Hematopoietic multipotent progenitor cell (in vitro differentiated cells): ENCODE data around the gene MSANTD3. TPM values are rescaled to one million over a fixed set of nuclear protein-coding genes. Genes with fewer than 3 reads are reported as not detected.
"Not testable (repeated sequence)": the region's sequence is repeated elsewhere in the genome, so short reads cannot be mapped to it uniquely, and the experiment has no call there.

Experiments
- DNase-seq, 3 donors: peaks; one replicate each; pipeline ENCODE4 v3.0.0-alpha.2; 2011 to 2015; ENCODE audit warnings: low read depth in 2 of 3, low spot score in 2 of 3
- total RNA-seq: library from RNA; depleted of rRNA; stranded (reverse); fragments of >200 nt; gene quantifications from one replicate; pipeline ENCODE4 v1.2.3, GENCODE V29; 2012

The MSANTD3 gene, protein sequence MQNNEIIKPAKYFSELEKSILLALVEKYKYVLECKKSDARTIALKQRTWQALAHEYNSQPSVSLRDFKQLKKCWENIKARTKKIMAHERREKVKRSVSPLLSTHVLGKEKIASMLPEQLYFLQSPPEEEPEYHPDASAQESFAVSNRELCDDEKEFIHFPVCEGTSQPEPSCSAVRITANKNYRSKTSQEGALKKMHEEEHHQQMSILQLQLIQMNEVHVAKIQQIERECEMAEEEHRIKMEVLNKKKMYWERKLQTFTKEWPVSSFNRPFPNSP
- total RNA-seq = 13.2 TPM

DNA sequence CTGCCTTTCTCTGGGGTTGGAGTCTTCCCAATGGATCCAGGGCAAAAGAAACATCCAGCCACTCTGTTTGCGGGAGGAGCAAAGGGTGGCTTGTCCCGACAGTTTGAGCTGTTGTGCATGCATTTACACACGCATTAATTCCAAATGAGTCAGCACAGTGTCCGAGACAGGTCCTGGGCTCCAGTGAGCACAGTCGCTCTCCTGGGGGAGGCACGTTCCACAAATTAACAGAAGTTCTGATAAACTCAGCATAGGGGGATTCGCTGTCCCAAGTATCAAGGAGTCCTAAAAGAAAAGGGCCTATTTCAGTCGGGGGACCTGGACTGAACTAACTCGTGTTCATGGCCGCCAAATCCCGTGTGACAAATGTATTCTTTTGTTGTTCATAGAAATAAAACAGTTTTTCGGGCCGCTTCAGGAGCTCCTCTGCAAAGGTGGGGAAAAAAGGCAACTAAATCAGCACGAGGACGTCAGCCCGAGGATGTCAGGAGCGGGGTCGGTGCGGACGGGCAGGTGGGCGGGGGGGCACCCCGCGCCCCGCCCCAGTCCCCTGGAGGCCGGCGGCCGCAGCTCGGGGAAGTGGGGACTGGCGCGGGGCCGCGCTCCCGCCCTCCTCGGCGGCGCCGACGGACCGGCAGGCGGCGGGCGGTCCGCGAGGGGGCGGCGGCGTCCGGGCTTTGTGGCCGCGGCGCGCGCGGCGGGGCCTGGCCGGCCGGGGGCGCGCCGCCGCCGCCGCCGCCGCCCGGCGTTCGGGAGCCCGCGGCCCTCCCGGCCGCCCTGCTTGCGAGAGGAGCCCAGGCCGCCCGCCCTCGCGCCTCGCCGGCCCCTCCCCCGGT, at the start of gene MSANTD3:
TSS of gene MSANTD3 (plus strand) at position 614 of the 836 bp plus-strand sequence. CDS start 14,796 bp downstream, outside the sequence.
- peak in 2 of 3 donors; percentile 72 to 74 for DNase-seq

DNA sequence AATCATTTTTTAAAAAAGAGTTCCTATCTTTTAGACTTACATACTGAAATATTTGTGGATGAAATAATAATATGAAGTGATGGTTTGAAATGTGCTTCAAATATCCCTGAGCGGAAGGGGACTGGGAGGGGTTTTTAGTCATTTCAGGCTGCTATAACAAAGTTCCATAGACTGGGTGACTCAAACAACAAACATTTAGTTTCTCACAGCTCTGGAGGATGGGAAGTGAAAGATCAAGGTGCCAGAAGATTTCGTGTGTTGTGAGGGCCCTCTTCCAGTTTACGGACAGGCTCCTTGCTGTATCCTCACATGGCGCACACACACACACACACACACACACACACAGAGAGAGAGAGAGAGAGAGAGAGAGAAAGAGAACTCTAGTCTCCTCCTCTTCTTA, 47.1 kb upstream of the MSANTD3 start:
- DNase-seq = no peak

DNA sequence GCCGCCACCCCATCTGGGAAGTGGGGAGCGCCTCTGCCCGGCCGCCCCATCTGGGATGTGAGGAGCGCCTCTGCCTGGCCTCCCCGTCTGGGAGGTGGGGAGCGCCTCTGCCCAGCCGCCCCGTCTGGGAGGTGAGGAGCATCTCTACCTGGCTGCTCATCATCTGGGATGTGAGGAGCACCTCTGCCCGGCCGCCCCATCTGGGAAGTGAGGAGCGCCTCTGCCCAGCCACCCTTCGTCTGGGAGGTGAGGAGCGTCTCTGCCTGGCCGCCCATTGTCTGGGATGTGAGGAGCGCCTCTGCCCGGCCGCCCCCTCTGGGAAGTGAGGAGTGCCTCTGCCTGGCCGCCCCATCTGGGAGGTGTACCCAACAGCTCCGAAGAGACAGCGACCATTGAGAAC, 34.0 kb upstream of the MSANTD3 start:
- not testable (repeated sequence) for DNase-seq

DNA sequence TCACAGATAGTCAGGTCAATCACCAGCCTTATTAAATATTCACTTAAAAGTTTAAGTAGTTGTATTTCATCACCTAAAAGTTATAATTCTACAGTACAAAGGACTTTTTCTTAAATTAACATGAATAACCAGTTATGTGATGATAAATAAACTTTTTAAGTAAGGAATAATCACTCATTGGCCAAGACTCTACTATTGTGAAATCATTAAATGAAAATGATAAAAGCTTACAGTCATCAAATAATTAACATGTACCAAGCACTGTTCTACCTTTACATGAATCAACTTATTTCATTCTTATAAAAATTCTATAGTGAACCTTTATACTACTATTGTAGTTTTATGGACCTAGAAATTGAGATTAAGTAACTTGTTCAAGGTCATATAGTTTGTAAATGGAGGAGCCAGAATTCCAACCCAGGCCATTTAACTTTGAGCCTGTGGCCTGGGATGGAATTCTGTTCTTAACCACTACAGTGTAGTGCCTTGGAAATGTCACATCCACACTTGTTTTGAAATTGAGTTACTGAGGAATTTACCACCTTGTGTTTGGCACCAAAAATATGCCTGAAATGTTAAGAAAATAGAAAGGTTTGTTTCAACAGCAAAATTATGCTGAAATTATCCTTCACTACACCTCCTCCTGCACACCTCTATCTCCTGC, 32.8 kb upstream of the MSANTD3 start:
- DNase-seq = no peak

DNA sequence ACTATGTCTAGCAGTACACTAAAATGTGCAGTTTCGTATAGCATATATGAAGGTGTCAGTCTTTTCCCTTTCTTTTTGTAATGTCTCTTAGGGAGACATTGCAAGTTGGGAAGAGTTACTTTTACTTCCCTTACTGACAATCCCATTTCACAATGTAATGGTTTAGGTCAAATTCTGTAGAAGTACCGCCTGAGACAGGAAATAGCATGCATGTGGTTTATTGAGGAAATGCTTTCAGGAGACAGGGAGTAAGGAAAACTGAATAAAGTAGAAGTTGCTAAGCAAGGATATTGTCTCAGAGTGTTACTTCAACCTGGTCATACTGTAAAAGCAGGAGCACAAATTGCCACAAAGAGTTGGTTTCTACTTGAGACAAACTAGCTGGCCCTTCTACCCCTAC, 32.1 kb upstream of the MSANTD3 start:
- no peak for DNase-seq

DNA sequence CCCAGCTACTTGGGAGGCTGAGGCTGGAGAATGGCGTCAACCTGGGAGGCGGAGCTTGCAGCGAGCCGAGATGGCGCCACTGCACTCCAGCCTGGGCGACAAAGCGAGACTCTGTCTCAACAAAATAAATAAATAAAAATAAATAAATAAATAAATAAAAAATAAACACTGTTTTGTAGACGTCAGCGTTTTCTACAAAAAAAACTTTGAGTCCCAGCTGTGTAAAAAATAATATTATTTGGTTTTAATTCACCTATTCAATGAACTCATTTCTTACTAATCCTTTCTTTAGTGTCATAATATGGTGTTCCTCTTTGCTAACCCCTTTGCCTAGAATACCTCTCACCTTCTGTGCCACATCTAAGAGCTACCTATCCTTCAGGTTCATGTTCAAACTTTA, 30.2 kb upstream of the MSANTD3 start:
- no peak for DNase-seq

DNA sequence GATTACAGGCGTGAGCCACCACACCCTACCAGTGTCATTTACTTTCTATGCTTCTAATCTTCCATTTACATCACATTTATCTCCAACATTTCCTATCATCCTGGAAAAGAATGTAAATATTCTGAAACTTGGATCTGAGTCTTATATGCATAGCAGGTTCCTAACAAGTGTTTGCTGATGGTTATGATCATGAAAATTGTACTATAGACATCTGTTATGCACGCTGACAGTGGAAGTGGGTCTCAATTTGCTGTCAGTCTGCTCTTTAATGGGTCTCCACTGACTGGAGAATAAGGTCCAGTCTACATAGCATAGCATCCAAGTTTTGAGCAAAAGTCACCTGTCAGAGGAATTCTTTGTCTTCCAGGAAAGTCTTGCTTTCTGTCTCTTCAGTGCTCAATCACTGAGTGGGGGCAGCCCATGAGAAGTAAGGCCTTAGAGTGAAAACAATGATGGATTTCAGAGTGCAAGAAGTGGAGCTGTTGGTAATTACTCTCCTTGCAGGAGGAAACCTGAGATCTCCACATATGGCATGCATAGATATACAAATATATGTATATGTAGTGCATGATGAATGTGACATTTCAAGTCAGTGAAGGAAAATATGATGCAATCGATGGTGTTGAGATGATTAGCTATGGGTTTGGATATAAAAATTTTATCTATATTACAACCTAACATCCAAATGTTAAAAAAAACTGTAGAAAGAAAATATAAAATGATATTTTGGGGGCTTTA, 29.2 kb upstream of the MSANTD3 start:
- DNase-seq = no peak

DNA sequence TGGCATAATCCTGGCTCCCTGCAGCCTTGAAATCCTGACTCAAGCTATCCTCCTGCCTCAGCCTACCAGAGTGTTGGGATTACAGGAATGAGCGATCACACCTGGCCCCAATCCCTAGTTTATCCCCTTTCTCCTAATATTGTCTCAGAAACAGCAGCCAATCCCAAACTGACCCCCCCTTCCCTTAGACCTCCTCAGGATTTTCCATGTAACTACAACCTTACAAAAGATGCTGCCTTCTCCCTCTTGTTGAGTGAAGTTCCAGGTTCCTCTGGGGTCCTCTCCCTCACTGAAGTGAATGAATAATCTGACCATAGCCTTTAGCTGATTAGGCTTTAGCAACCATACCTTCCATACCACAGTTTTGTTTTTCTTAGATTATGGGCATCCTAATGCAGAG, 25.9 kb upstream of the MSANTD3 start:
- no peak for DNase-seq

DNA sequence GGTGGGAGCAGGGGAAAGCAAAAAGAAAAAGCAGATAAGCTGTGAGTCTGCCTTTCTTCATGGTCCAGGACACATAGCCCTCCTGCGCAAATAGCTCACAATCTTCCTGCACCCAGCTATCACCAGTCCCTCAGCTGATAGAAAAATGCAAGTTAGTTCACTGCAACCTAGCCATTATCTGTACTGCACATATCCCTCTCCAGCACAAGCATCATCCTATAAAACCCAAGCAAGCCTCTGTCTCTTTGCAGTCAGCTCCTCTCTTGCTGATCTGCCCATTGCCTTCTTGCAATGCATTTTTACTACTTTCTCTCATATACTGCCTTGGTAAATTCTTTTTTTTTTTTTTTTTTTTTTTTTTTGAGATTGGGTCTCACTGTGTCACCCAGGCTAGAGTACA, 20.0 kb upstream of the MSANTD3 start:
- DNase-seq = no peak

DNA sequence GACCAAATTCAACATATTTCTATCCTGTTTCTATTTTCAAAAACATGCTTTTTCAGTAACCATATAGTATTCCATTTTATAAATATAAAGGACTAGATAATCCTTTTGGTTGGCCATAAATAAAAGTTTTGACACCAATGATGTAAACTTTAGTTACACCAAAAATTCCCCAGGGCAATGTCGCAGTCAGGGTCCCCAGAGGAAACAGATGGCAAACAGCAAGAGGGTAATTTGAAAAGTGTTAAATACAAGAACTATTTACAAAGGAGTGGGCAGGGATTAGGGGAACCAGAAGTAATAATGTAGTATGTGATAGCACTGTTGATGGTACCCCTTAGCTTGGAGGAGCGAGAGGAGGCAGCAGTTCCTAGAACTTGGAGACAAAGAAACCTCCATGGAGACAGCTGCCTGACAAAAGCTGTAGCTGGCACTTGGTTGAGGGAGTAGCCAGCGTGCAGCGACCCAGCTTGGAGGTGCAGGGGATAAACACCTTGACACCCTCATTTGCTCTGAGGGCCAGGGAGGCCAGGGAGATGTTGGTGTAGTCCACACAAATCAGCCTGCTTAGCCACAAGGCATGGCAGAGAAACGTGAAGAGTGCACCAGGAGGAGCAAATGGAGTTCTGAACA, 18.3 kb upstream of the MSANTD3 start:
- DNase-seq = peak in 2 of 3 donors; percentile 11 to 44

DNA sequence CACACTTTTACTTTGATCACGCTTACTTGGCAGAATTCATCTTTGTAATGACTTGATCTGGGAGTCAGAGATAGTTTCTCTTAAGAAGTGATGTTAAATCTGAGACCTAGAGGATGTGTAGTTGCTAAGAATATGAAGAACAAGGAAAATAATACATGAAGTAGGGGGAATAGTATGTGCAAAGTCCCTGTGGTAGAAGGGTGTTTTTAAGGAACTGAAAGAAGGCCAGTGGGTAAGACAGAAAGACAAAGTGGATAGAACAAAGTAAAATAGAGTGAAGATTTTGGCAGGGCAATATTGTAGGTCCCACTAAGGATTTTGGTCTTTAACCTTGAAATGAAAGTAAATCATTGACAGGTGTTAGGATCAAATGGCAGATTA, 17.8 kb upstream of the MSANTD3 start:
- no peak for DNase-seq

DNA sequence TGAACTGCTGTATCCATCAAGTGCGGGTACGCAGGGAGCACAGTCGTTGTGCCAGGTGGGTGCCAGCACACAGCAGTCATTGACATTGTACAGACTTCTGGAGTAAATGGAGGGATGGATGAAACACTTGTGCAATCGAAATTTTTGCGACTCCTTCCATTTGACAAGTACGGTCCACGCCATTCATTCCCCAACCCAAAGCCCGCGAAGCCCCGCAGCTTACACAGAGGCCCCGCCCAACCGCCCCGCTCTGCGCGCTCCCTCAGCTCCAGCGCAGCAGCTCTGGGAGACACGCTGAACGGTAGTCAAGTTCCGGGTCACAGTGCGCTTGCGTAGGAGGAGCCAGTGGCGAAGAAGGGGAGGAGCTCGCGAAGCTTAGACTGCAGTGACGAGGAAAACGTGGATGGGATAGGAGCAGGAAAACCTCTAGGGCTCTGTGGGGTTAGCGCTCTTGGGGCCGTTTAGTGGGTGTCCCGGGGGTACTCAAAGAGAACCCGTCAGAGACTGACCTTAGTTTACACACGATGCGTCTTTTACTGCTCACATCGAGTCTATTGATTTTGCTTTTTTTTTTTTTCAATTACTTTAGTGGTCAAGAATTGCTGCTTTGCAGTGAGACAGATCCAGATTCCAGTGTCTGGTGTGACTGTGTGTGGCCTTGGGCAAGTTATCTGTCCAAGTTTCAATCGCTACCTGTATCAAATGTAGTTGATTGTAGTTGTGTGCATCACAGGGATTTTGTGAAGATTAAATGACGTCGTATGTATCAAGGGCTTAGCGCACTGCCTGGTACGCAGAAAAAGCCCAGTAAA, 15.3 kb upstream of the MSANTD3 start:
- peak; percentile 59 to 93 (median 89) for DNase-seq

DNA sequence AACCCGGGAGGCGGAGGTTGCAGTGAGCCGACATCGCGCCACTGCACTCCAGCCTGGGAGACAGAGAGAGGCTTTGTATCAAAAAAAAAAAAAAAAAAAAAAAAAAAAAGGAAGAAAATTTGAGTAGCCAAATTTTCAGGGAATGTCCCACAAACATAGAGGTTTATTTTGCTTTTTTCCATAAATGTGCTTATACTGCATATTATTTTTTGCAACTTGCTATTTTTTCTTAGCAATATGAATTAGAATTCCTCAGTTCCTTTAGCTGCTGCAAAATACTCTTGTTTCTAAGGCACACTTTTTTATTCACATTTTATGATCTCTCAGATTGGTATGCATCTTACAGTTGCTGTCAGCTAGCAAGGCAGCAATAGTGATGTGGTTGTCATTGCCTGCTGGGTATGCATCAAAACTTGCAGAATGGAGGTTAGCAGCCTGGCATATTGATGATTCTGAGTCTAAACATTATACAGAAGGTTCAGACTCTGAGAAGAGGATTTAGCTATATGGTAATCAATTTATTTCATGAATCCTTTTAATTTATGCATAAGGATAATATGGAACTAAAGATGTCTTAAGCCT, 13.0 kb upstream of the MSANTD3 start:
- no peak for DNase-seq

DNA sequence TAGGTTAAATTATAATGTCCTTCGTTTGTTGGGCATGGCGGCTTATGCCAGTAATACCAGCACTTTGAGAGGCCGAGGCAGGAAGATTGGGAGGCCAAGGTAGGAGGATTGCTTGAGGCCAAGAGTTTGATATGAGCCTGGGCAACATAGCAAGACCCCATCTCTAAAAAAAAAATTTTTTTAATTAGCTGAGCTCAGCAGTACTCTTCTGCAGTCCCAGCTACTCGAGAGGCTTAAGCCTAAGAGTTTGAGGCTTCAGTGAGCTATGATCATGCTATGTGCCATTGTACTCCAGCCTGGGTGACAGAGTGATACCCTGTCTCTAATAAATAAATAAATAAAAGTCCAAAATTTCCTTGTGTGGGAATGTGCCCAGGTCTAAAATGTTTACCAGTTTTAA, 9.1 kb upstream of the MSANTD3 start:
- DNase-seq = no peak

DNA sequence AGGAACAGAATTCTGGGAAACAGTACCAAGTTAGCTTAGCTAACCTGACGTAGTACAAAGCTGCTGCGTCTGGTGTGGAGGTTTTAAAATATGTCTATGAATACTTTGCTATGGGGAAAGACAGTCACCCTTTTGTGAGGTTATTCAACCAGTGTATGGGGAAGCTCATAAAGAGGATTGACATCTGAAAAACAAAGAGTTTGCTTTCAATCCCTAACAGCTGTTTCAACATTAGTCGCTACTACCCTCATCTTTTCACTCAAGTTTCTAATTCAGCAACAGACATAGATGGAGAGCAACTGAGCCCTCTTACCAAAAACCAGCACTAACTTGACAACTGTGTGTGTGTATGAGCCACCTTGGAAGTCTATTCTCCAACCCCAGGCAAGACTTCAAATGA, 7.8 kb upstream of the MSANTD3 start:
- no peak for DNase-seq

DNA sequence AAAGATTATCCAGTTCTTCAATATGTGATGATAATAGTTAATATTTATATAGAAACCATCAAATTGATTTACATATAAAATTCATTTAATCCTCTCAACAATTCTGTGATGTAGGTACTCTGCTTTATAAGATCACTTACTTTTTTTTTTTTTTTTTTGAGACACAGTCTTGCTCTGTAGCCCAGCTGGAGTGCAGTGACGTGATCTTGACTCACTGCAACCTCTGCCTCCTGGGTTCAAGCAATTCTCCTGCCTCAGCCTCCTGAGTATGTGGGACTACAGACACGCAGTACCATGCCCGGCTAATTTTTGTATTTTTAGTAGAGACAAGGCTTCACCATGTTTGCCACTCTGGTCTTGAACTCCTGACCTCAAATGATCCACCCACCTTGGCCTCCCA, 5.8 kb upstream of the MSANTD3 start:
- not testable (repeated sequence) for DNase-seq

DNA sequence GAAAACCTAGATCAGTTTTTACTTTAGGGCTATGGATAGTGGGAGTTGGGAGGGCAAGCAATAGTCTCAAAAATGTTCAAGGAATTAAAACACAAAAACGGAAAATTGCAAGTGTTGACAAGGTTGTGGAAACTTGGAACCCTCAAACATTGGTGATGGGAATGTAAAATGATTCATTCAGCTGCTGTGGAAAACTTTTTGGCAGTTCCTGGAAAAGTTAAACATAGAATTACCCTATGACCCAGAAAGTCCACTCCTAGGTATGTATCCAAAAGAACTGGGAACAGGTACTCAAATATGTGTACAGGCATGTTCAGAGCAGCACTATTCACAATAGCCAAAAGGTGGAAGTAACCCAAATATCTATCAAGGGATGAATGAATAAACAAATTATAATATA, 1.2 kb upstream of the MSANTD3 start:
- no peak for DNase-seq

DNA sequence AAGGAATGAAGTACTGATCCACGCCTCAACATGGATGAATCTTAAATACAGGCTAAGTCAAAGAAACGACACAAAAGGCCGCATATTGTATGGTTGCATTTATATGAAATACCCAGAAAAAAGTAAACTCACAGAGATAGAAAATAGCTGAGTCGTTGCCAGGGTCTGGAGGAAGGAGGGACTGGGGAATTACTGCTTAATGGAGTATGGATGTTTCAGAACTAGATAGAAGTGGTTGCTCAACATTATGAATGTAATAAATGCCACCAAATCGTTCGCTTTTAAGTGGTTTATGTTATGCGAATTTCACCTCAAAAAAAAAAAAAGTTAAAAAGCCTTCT, 784 bp upstream of the MSANTD3 start:
- peak in 1 of 3 donors; percentile 12 for DNase-seq
